ENCODE measurements around the gene OR6V1. TPM values are rescaled to one million over a fixed set of nuclear protein-coding genes. Genes with fewer than 3 reads are reported as not detected.

The OR6V1 gene, protein sequence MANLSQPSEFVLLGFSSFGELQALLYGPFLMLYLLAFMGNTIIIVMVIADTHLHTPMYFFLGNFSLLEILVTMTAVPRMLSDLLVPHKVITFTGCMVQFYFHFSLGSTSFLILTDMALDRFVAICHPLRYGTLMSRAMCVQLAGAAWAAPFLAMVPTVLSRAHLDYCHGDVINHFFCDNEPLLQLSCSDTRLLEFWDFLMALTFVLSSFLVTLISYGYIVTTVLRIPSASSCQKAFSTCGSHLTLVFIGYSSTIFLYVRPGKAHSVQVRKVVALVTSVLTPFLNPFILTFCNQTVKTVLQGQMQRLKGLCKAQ
- total RNA-seq (2022; extraction: Qiagen RNA extraction; ENCODE audit: low read depth): not detected in 5 replicates

DNA sequence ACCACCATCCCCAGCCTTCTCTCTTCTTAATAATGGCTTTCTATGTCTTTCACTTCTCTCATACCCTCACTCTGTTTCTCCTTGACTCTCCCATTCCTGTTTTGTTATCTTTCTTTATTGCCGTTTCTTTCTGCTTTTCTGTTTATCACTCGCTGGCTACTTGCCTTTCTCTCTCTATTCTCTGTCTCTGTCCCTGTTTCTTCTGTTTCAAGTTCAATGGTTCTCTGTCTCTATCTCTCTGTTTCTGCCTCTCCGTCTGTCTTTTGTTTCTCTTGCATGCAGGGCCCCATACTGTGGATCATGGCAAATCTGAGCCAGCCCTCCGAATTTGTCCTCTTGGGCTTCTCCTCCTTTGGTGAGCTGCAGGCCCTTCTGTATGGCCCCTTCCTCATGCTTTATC is at the start of gene OR6V1:
Gene OR6V1, plus strand, starts transcription at position 301 of the 400 bp plus-strand sequence. Its CDS starts 0 bp downstream, at position 301.

DNA sequence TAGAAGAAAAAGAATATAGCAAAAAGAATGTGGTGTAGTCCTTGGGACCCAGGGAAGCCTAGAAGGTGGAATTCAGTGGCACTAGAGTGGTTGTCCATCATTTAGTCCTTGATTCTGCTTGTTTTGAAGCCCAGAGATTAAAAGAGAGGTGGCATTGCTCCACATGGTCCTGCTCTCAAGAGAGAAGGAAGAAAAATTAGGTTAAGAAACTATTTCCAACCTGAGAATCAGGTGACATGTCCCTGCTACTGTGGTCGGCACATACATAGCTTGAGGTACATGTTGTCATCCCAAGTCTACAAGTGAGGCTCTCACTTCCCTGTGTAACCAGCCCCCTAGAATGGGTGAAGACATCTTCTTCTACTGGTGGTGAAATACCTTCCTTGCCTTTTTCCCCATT is 25.1 kb upstream of the OR6V1 start, which contains the start of gene OR9A2:
Gene OR9A2, minus strand, starts transcription at position 101 of the 400 bp plus-strand sequence. Its CDS starts 0 bp downstream, at position 101.

Other genes starting within 250 kb of the OR6V1 start
- gene EPHB6, start 197.3 kb upstream of the OR6V1 start, total RNA-seq (2022; extraction: Qiagen RNA extraction; ENCODE audit: low read depth): 0.17 to 1.2 TPM (median 0.32 TPM) in 5 replicates
- gene TRPV6, start 166.6 kb upstream of the OR6V1 start, total RNA-seq (2022; extraction: Qiagen RNA extraction; ENCODE audit: low read depth): not detected in 5 replicates
- not detected in 5 replicates for gene TRPV5, start 118.6 kb upstream of the OR6V1 start, total RNA-seq (2022; extraction: Qiagen RNA extraction; ENCODE audit: low read depth)
- gene LLCFC1, start 112.9 kb upstream of the OR6V1 start, total RNA-seq (2022; extraction: Qiagen RNA extraction; ENCODE audit: low read depth): not detected in 5 replicates
- 0.05 TPM in 1 of 5 replicates, not detected in the others for gene KEL, start 90.0 kb upstream of the OR6V1 start, total RNA-seq (2022; extraction: Qiagen RNA extraction; ENCODE audit: low read depth)
- gene OR9A2, start 25.2 kb upstream of the OR6V1 start, total RNA-seq (2022; extraction: Qiagen RNA extraction; ENCODE audit: low read depth): not detected in 5 replicates
- gene PIP, start 79.7 kb downstream of the OR6V1 start, total RNA-seq (2022; extraction: Qiagen RNA extraction; ENCODE audit: low read depth): 0.51 to 0.75 TPM (median 0.71 TPM) in 3 of 5 replicates, not detected in the others
- gene TAS2R39, start 131.1 kb downstream of the OR6V1 start, total RNA-seq (2022; extraction: Qiagen RNA extraction; ENCODE audit: low read depth): not detected in 5 replicates
- not detected in 5 replicates for gene TAS2R40, start 169.7 kb downstream of the OR6V1 start, total RNA-seq (2022; extraction: Qiagen RNA extraction; ENCODE audit: low read depth)
- gene GSTK1, start 211.1 kb downstream of the OR6V1 start, total RNA-seq (2022; extraction: Qiagen RNA extraction; ENCODE audit: low read depth): 103 to 121 TPM (median 114 TPM) in 5 replicates
- 0.48 to 1.5 TPM (median 1.0 TPM) in 5 replicates for gene TMEM139, start 232.6 kb downstream of the OR6V1 start, total RNA-seq (2022; extraction: Qiagen RNA extraction; ENCODE audit: low read depth)
- 17.2 to 22.5 TPM (median 19.8 TPM) in 5 replicates for gene CASP2, start 236.0 kb downstream of the OR6V1 start, total RNA-seq (2022; extraction: Qiagen RNA extraction; ENCODE audit: low read depth)